SKM-1 treated with dmso at 0.1 percent for 144 hours (cell line): ENCODE measurements around the gene CERT1.

ENCODE experiments used
- DNase-seq: peaks from one replicate; lab custom pipeline; 2025; ENCODE audit not compliant: unreplicated experiment; lab: John Stamatoyannopoulos, UW

Gene CERT1

GRCh38 chr5:75482482-75482881 lies 28.9 kb downstream of the CERT1 start:
- DNase-seq: no peak

GRCh38 chr5:75481024-75481423 lies 30.4 kb downstream of the CERT1 start:
- no peak for DNase-seq

GRCh38 chr5:75475364-75475763 lies 36.1 kb downstream of the CERT1 start:
- DNase-seq: no peak

GRCh38 chr5:75473463-75473862 lies 38.0 kb downstream of the CERT1 start:
- DNase-seq: no peak

- no peak for DNase-seq
Observed at GRCh38 chr5:75472973-75473372, 38.5 kb downstream of the CERT1 start.

GRCh38 chr5:75471193-75471592 lies 40.2 kb downstream of the CERT1 start:
- no peak for DNase-seq

GRCh38 chr5:75469017-75469416 lies 42.4 kb downstream of the CERT1 start:
- DNase-seq: no peak

- no peak for DNase-seq
Observed at GRCh38 chr5:75468593-75468992, 42.8 kb downstream of the CERT1 start.

GRCh38 chr5:75466006-75466716 lies 45.3 kb downstream of the CERT1 start:
- DNase-seq: no peak

GRCh38 chr5:75465480-75465879 lies 45.9 kb downstream of the CERT1 start:
- DNase-seq: no peak

- no peak for DNase-seq
Observed at GRCh38 chr5:75463726-75464125, 47.7 kb downstream of the CERT1 start.

GRCh38 chr5:75461679-75462078 lies 49.8 kb downstream of the CERT1 start:
- no peak for DNase-seq

- DNase-seq: no peak
Observed at GRCh38 chr5:75460942-75461610, 50.4 kb downstream of the CERT1 start.

GRCh38 chr5:75460532-75460931 lies 50.9 kb downstream of the CERT1 start:
- no peak for DNase-seq

- DNase-seq: no peak
Observed at GRCh38 chr5:75457691-75458090, 53.7 kb downstream of the CERT1 start.

- DNase-seq: no peak
Observed at GRCh38 chr5:75457161-75457560, 54.3 kb downstream of the CERT1 start.

- no peak for DNase-seq
Observed at GRCh38 chr5:75450069-75450468, 61.4 kb downstream of the CERT1 start.

- no peak for DNase-seq
Observed at GRCh38 chr5:75446068-75446467, 65.4 kb downstream of the CERT1 start.

GRCh38 chr5:75441560-75441959 lies 69.9 kb downstream of the CERT1 start:
- no peak for DNase-seq

GRCh38 chr5:75439276-75439675 lies 72.2 kb downstream of the CERT1 start:
- DNase-seq: peak; percentile 54

GRCh38 chr5:75438722-75439121 lies 72.7 kb downstream of the CERT1 start:
- DNase-seq: no peak

- no peak for DNase-seq
Observed at GRCh38 chr5:75435096-75435495, 76.3 kb downstream of the CERT1 start.
